H9 (cell line): Measurements from ENCODE around the gene ELOA. TPM values are rescaled to one million over a fixed set of nuclear protein-coding genes. Genes with fewer than 3 reads are reported as not detected.
A peak's percentile ranks its signal among the peaks of the same experiment; 100 is the strongest.

Experiments
- DNase-seq: peaks from one replicate; pipeline ENCODE4 v3.0.0-alpha.2; 2017
- H2AFZ ChIP-seq: one replicate; pipeline ENCODE4 v1.6.1; 2013; ENCODE audit warnings: mild to moderate bottlenecking, low read length, control low read depth, moderate library complexity
- H2AK5ac ChIP-seq: 2 replicates; pipeline ENCODE4 v1.6.1; 2013; ENCODE audit warnings: low read length, control low read depth, mixed read lengths; ENCODE audit not compliant: insufficient read length
- H2BK120ac ChIP-seq: one replicate; pipeline ENCODE4 v1.6.1; 2013; ENCODE audit warnings: low read depth, mild to moderate bottlenecking, low read length, control low read depth, inconsistent platforms; ENCODE audit not compliant: poor library complexity, severe bottlenecking
- H2BK12ac ChIP-seq: 2 replicates; pipeline ENCODE4 v1.6.1; 2013; ENCODE audit warnings: low read length, control low read depth, mixed read lengths, low read depth; ENCODE audit not compliant: insufficient read length
- H2BK15ac ChIP-seq: 2 replicates; pipeline ENCODE4 v1.6.1; 2013; ENCODE audit warnings: low read depth, low read length, control low read depth
- H2BK20ac ChIP-seq: one replicate; pipeline ENCODE4 v1.6.1; 2013; ENCODE audit warnings: low read depth, mild to moderate bottlenecking, low read length, control low read depth, inconsistent platforms; ENCODE audit not compliant: poor library complexity, severe bottlenecking
- H2BK5ac ChIP-seq: 2 replicates; pipeline ENCODE4 v1.6.1; 2013; ENCODE audit warnings: low read length, control low read depth, mixed read lengths; ENCODE audit not compliant: insufficient read length
- H3K14ac ChIP-seq: 2 replicates; pipeline ENCODE4 v1.6.1; 2013; ENCODE audit warnings: low read length, control low read depth; ENCODE audit not compliant: insufficient read depth
- H3K18ac ChIP-seq: 2 replicates; pipeline ENCODE4 v1.6.1; 2013; ENCODE audit warnings: low read depth, mild to moderate bottlenecking, mixed read lengths, low read length, control low read depth; ENCODE audit not compliant: insufficient read length
- H3K23ac ChIP-seq: 2 replicates; pipeline ENCODE4 v1.6.1; 2013; ENCODE audit warnings: low read length, control low read depth, mixed read lengths, low read depth; ENCODE audit not compliant: insufficient read length
- H3K23me2 ChIP-seq: 2 replicates; pipeline ENCODE4 v1.6.1; 2013; ENCODE audit warnings: low read depth, mild to moderate bottlenecking, mixed read lengths, low read length, control low read depth; ENCODE audit not compliant: insufficient read length, poor library complexity, severe bottlenecking
- H3K27ac ChIP-seq: 2 replicates; pipeline ENCODE4 v1.5.1; 2013; ENCODE audit warnings: low read length, control low read depth, mixed read lengths, low read depth; ENCODE audit not compliant: insufficient read length
- H3K27me3 ChIP-seq: 2 replicates; pipeline ENCODE4 v1.6.1; 2013; ENCODE audit warnings: low read length, control low read depth, inconsistent platforms; ENCODE audit not compliant: insufficient read depth
- H3K4ac ChIP-seq: 2 replicates; pipeline ENCODE4 v1.6.1; 2013; ENCODE audit warnings: low read depth, mild to moderate bottlenecking, control low read depth, inconsistent platforms, low read length, moderate library complexity
- H3K4me1 ChIP-seq: 2 replicates; pipeline ENCODE4 v1.6.1; 2013; ENCODE audit warnings: low read length, control low read depth, inconsistent platforms; ENCODE audit not compliant: insufficient read depth
- H3K4me2 ChIP-seq: 2 replicates; pipeline ENCODE4 v1.6.1; 2013; ENCODE audit warnings: low read length, control low read depth, mixed read lengths; ENCODE audit not compliant: insufficient read length, insufficient read depth
- H3K56ac ChIP-seq: 2 replicates; pipeline ENCODE4 v1.6.1; 2013; ENCODE audit warnings: low read depth, mild to moderate bottlenecking, mixed read lengths, low read length, control low read depth; ENCODE audit not compliant: insufficient read length
- H3K79me1 ChIP-seq: 2 replicates; pipeline ENCODE4 v1.6.1; 2013; ENCODE audit warnings: low read depth, mild to moderate bottlenecking, moderate library complexity, low read length, control low read depth, inconsistent platforms; ENCODE audit not compliant: insufficient read depth, poor library complexity, severe bottlenecking
- H3K79me2 ChIP-seq: 2 replicates; pipeline ENCODE4 v1.6.1; 2013; ENCODE audit warnings: low read length, control low read depth, inconsistent platforms; ENCODE audit not compliant: insufficient read depth
- H3K9ac ChIP-seq: 2 replicates; pipeline ENCODE4 v1.6.1; 2013; ENCODE audit warnings: low read length, control low read depth, mixed read lengths; ENCODE audit not compliant: insufficient read length; ENCODE audit errors: extremely low read depth
- H3K9me3 ChIP-seq: one replicate; pipeline ENCODE4 v1.6.1; 2013; ENCODE audit warnings: low read depth, low read length, inconsistent platforms; ENCODE audit not compliant: control insufficient read depth
- H3T11ph ChIP-seq: one replicate; pipeline ENCODE4 v1.6.1; 2013; ENCODE audit warnings: mild to moderate bottlenecking, low read length, control low read depth, inconsistent platforms
- H4K20me1 ChIP-seq: one replicate; pipeline ENCODE4 v1.6.1; 2013; ENCODE audit not compliant: control insufficient read depth, insufficient read length, insufficient read depth
- H4K5ac ChIP-seq: 2 replicates; pipeline ENCODE4 v1.6.1; 2013; ENCODE audit warnings: low read depth, mild to moderate bottlenecking, mixed read lengths, low read length, control low read depth; ENCODE audit not compliant: insufficient read length
- H4K8ac ChIP-seq: replicated peaks from 2 replicates; pipeline ENCODE4 v1.6.1; 2013; ENCODE audit warnings: low read length, control low read depth, mixed read lengths, low read depth; ENCODE audit not compliant: insufficient read length
- H4K91ac ChIP-seq: 2 replicates; pipeline ENCODE4 v1.6.1; 2013; ENCODE audit warnings: low read depth, mild to moderate bottlenecking, moderate library complexity, mixed read lengths, low read length, control low read depth; ENCODE audit not compliant: insufficient read length
- H3K27ac Mint-ChIP-seq, 3 experiments: 2 replicates in 2 of 3; 3 replicates in 1 of 3; pipeline ENCODE4 v1.8.0; 2020 to 2021; ENCODE audit warnings: mixed read lengths in 3 of 3, mild to moderate bottlenecking in 1 of 3, moderate library complexity in 1 of 3
- H3K27me3 Mint-ChIP-seq: 2 replicates; pipeline ENCODE4 v1.8.0; 2021; ENCODE audit warnings: low read depth, mild to moderate bottlenecking, moderate library complexity, mixed read lengths
- H3K36me3 Mint-ChIP-seq, 3 experiments: 2 replicates in 2 of 3; 3 replicates in 1 of 3; pipeline ENCODE4 v1.8.0; 2020 to 2021; ENCODE audit warnings: low read depth in 3 of 3, mixed read lengths in 3 of 3; ENCODE audit not compliant: insufficient read depth in 1 of 3
- H3K4me1 Mint-ChIP-seq, 2 experiments: 2 replicates each; pipeline ENCODE4 v1.8.0; 2020; ENCODE audit warnings: mixed read lengths in 2 of 2
- H3K4me3 Mint-ChIP-seq, 2 experiments: 2 replicates in 1 of 2; 3 replicates in 1 of 2; pipeline ENCODE4 v1.8.0; 2020 to 2021; ENCODE audit warnings: mild to moderate bottlenecking in 2 of 2, mixed read lengths in 2 of 2, moderate library complexity in 1 of 2
- H3K9me3 Mint-ChIP-seq, 2 experiments: 2 replicates in 1 of 2; 3 replicates in 1 of 2; pipeline ENCODE4 v1.8.0; 2020; ENCODE audit warnings: mild to moderate bottlenecking in 2 of 2, mixed read lengths in 2 of 2, moderate library complexity in 1 of 2
- CTCF ChIP-seq: fragments of 200-600 bp; sonication (generic); conservative IDR thresholded peaks from 3 replicates; pipeline ENCODE4 v1.8.0; 2021; ENCODE audit warnings: antibody characterized with exemption, mild to moderate bottlenecking
- WGBS: extraction: QIAGEN DNeasy Blood & Tissue Kit; methylation state at CpG from one replicate; pipeline ENCODE4 v1.1.7; 2013; ENCODE audit warnings: missing lambda C conversion rate, low lambda C conversion rate, mixed read lengths; ENCODE audit not compliant: insufficient read length; ENCODE audit errors: extremely low coverage; 5-methylcytosine and 5-hydroxymethylcytosine counted together
- long read RNA-seq: library from polyadenylated mRNA; unstranded; transcript quantifications from one replicate; pipeline ENCODE4 v2.0.0, GENCODE V29; 2020
- total RNA-seq: library from RNA; stranded (reverse); gene quantifications from 2 replicates; pipeline ENCODE4 v1.2.1, GENCODE V29; 2021

The ELOA gene
- 66.2 and 69.0 TPM in 2 replicates for total RNA-seq
- long read RNA-seq, full-length matches to known transcripts: 168 of 393 reads
- long read RNA-seq, partial matches to known transcripts: 218 of 393 reads
- long read RNA-seq, other reads (novel, unspliced or antisense): 7 of 393 reads

- peak within 1 kb of the TSS; percentile 83 for H3K14ac ChIP-seq
- H3K4me3 Mint-ChIP-seq: peak within 1 kb of the TSS; percentile 86 to 92
These were observed at the start of gene ELOA for GRCh38 chr1:23743287-23744152. ELOA (plus strand) TSS chr1:23743471; CDS start chr1:23743504, 33 bp downstream.

More at GRCh38 chr1:23743287-23744152, at the start of gene ELOA:
- Histone ChIP-seq H3T11ph (no peak within 1 kb of the TSS), H3K9me3 (no peaks in the 10 kb centered on the region), H4K91ac (no peak within 1 kb of the TSS), H2BK15ac (no peak within 1 kb of the TSS; the same call in 1 of the 2 replicates), H3K4me2 (peak within 1 kb of the TSS; percentile 92), H3K27ac (no peak within 1 kb of the TSS), H3K18ac (peak within 1 kb of the TSS; percentile 53), H3K4ac (no peak within 1 kb of the TSS), H4K5ac (no peak within 1 kb of the TSS), H3K23ac (no peak within 1 kb of the TSS), H3K9ac (peak within 1 kb of the TSS; percentile 61), H3K79me2 (peaks cover 21% of the 10 kb centered on the region), H2AK5ac (no peak within 1 kb of the TSS), H3K23me2 (peaks cover 13% of the 10 kb centered on the region), H3K4me1 (no peaks in the 10 kb centered on the region), H3K27me3 (no peaks in the 10 kb centered on the region), H2BK5ac (no peak within 1 kb of the TSS), H3K56ac (no peak within 1 kb of the TSS), H2BK20ac (no peak within 1 kb of the TSS), H3K79me1 (no peaks in the 10 kb centered on the region), H4K20me1 (no peaks in the 10 kb centered on the region), H2BK120ac (no peak within 1 kb of the TSS), H2AFZ (no peak within 1 kb of the TSS), H4K8ac (no peak within 1 kb of the TSS), H2BK12ac (no peak within 1 kb of the TSS)
- WGBS: no CpG with 5 or more reads among the region's 119 CpGs
- Mint-ChIP-seq H3K36me3 (peaks cover 0 to 13% (median 6%) of the 10 kb centered on the region in 3 experiments; a peak in 5 of 7 replicates), H3K27me3 (no peaks in the 10 kb centered on the region; the same call in 1 of the 2 replicates), H3K27ac (peak within 1 kb of the TSS; percentile 70 to 82 (median 72); a peak in 6 of 7 replicates), H3K9me3 (no peaks in the 10 kb centered on the region; a peak in 1 of 5 replicates), H3K4me1 (peaks cover 18 to 19% of the 10 kb centered on the region in 2 experiments)
- DNase-seq: peak; percentile 78
- TF ChIP-seq CTCF: no peak
